ENCODE data around the gene PWWP2B.

The PWWP2B gene

DNA sequence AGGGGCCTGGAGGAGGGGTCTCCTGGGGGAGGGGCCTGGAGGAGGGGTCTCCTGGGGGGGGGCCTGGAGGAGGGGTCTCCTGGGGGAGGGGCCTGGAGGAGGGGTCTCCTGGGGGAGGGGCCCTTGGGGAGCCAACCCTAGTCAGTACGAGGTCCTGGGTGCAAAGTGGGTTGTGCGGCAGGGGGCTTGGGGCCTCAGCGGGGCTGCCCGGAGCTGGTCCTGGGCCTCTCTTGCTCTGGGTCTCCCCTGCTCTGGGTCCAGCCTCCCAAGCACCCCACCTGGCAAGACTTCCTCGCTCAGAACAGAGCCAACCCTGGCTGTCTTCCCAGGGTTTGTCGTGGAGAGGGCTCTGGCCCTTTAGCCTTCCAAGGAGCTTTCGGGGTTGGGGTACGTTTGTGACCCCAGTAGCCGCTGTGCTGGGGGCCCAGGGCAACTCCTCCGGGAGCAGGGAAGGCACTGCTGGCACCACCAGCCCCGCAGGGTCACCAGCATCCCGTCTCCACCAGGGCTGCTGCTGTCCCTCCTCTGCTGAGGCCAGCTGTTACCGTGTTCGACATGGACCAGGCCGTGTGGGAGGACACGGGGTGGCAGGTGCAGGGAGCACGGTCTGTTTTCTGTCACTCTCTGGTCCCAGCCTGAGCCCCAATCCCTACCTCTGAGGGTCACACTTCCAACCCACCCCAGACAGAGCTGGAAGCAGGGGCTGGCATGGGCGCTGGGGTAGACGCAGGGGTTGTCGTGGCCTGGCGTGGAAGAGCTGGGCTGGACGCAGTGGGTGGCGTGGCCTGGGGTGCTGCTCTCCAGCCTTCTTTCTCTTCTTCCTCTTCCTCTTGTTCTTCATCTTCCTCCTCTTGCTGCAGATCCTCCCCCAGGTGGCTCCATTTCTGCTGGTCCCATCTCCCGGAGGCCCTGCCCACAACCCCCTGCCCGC lies 22.8 kb downstream of the PWWP2B start:
- no peak for DNase-seq (ENCODE audit: low read depth)

DNA sequence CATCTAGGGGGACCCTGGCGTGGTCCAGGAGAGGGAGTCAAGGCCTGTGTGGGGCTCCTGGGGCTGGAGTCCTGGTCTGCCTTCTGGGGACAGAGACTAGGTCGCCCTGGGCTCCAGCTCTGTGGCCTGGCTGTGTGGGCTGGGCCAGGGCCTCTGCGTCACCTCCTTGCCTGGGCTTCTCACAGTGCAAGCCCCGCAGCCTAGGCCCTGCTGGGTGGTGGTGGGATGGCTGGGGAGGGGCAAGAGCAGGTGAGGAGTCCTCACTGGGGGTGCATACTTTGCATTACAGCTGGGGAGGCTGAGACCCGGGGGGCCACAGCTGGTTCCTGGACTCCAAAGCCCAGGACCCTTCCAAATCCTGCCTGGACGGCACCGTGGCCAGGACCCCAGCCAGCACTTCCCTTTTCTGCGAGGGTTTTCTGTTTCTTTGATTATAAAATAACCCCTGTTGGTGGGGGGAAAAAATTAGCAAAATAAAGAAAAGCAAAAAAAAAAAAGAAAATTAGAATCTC lies 23.5 kb downstream of the PWWP2B start:
- DNase-seq (ENCODE audit: low read depth) = no peak

DNA sequence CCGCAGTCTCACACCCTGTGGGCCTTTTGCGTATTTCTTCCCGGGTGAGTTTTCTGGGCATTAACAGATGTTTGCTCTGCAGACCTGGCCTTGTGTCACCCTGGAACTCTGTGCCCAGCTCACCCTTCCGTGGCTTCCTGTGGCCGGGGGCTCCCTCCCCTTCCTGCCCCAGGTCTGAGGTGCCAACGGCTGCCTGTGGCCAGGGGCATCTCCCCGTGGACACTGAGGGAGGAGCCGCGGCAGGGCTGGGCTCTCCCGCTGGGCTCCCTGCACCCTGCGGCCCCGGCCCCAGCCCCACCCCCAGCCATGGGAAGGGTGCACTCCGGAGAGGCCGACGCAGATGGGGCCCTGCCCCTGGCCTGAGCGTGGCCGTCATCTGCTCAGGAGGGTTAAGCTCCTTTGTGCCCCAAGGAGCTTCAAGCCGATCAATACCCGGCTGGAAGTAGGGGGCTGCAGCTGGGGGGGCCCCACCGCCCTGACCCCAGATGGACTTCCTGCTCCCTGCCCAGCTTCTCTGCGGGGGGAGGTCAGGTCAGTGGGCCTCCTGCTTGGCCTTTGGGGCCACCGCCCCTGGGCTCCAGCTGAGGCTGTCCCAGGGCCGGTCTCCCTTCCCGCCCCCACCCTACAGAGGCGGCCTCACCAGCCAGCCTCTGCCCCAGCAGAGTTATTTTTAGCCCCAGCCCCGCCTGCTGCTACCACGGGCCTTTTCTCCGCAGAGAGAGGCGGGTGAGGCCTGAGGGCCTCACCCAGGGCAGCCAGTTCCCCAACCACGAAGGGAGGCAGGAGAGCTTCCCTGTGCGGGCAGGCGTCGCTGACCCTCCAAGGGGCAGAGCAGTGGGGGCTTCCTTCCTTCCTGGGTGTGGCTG lies 24.2 kb downstream of the PWWP2B start:
- DNase-seq (ENCODE audit: low read depth) = peak; percentile 40

DNA sequence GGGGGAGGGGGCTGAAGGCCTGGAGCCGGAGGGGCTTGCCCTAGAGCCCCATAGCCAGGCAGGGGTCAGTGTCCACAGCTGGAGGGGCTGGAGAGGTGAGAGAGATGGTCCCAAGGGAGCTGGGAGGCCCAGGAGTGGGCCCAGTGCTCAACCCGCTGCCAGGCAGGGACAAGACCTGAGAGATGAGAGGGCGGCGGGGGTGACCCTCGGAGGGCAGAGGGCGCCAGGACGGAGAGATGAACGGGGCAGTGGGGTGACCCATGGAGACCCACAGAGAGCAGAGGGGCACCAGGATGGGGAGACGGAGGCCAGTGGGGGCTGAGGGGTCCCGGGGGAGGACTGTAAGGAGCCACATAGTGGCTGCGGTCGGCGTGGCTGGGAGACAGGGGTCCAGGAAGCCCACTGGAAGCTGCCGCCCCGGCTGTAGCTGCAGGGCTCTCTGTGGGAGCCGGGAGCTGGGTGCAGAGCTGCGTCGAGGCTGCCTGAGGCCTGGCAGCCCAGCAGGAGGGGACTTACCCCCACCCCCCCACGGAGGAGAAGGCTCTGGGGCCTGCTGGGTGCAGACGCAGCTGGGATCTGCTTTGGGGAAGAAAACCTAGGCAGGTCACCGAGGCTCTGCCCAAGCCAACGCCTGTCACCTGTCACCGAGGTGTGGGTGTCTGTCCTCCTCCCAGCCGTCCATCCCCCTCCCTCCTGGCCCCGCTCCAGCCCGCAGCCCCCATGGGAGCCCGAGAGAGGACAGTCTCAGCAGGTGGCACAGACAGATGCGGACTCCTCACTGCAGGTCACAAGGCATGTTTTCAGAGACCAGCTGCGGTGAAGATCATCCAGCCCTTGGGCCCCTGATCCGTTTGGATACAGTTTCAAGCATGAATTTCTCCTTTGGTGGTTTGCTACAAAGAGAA lies 25.1 kb downstream of the PWWP2B start:
- no peak for DNase-seq (ENCODE audit: low read depth)

DNA sequence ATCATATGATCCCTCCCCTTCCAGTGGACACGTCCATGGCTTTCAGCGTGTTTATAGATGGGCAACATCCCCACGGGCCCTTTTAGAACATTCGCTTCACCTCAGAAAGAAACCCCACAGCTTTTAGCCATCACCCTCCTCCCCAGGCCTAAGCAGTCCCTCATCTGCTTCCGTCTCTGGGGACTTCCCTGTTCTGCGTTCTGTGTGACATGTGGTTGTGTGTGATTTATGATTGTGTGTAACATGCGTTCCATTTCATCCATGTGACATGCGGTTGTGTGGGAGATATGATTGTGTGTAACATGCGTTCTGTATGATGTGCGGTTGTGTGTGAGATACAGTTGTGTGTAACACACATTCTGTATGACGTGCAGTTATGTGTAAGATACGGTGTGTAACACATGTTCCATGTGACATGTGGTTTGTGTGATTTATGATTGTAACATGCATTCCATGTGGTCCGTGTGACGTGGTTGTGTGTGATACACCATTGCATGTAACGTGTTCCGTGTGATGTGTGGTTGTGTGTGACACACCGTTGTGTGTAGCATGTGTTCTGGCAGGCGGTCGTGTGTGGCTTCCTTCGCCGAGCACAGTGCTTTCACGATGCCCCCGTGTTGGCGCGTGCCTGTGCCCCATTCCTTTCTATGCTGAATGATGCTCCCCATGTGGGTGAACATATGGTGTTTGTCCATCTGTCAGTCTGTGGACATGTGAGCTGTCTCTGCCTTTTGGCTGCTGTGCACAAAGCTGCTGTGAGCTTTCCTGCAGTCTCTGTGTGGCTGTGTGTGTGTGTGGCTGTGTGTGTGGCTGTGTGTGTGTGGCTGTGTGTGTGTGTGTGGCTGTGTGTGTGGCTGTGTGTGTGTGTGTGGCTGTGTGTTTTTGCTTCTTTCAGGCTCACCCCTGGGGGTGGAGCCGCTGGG lies 26.2 kb downstream of the PWWP2B start:
- DNase-seq (ENCODE audit: low read depth) = no peak

DNA sequence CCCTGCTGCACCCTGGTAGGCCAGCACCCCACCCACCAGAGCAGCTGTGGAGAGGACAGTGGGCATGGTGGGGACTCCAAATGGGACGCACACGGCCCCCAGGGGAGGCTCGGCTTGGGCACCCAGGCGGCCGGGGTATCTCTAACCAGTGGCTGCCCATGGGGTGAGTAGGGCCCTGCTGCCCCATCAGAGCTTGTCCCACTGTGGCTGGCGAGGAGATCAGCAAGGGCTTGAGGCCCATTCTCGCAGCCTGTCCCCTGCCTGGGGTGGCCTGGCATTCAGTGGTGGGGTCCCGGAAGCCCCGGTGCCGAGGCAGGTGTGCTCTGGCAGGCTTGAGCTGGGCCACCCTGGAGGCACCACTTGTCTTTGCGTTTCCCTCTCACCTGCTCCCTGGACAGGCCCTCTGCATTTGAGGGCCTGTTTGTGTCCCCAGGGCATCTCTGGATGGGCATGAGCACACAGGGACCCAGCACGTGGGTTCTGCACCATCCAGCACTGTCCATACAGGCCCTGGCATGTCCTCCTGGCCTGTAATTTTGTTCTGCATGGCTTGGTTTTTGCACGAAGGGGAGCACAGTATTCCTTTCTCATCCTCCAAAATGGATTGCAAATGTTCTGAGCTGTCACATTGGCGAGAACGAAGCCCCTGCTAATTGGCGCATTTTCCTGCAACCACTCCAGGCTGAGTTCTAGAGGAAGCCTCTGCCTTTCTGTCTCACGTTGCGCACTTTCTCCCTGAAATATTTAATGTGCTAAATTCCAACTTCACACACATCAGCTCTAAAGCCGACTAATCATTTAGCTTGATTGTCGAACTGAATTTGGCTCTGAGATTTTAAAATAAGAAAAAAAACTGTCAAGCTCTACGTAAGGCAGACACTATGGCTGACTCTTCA lies 27.2 kb downstream of the PWWP2B start:
- DNase-seq (ENCODE audit: low read depth) = no peak

DNA sequence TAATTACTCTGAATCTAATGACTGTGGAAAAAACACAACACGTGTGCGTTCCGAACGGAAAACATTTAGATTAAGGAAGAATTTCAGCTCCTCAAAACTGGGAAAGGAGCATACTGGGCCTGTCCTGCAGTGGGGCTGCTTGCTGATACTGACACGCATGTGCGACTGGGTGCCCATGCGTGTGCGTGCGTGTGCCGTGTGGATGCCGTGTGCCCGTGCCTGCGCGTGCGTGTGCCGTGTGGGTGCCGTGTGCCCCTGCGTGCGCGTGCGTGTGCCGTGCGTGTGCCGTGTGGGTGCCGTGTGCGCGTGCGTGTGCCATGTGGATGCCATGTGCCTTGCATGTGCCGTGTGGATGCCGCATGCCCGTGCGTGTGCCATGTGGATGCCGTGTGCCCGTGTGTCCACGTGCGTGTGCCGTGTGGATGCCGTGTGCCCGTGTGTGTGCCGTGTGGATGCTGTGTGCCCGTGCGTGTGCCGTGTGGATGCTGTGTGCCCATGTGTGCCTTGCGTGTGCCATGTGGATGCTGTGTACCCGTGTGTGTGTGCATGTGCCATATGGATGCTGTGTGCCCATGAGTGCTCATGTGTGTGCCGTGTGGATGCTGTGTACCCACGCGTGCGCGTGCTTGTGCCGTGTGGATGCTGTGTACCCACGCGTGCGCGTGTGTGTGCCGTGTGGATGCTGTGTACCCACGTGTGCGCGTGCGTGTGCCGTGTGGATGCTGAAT lies 28.2 kb downstream of the PWWP2B start:
- no peak for DNase-seq (ENCODE audit: low read depth)

DNA sequence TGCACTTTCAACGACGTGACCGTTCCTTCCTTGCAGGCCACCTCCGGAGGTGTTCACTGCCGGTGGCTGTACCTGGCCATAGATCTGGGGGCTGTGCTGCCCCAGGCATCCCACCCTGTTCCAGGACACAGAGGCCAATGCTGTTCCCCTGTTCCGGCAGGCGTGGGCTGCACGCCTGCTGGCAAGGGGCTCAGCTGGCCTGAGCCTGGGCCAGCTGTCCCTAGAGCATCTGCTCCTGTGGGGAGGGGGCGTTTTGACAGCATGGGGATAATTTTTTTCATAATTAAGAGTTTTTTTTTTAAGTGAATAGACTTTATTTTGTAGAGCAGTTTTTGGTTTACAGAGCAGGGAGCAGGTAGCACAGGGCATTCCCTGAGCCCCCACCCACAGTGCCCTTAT lies 28.8 kb downstream of the PWWP2B start:
- DNase-seq (ENCODE audit: low read depth) = no peak

DNA sequence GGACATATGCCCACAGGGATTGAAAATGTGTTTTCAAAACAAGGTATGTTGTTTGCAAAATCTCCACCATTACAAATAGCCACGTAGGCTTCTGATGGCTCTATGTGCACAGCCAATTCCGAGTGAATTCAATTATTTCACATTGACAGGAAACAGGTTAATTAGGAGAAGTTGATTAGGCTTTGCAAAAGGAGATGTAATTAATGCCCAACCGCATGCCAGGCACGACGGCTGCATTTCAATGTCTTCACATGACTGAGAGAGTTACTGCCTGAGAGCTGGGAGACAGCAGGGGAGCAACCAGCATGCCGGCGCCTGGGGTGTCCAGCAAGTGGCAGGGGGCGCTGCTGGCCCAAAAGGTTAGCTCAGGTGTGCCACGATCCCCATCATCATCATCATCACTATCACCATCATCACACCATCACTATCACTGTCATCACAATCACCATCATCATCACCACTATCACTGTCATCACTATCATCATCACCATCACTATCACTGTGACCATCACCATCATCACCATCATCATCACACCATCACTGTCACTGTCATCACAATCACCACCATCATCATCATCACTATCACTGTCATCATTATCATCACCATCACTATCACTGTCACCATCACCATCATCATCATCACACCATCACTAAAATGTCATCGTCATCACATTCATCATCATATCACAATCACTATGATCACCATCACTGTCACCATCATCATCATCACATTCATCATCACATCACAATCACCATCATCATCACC lies 30.2 kb downstream of the PWWP2B start:
- DNase-seq (ENCODE audit: low read depth) = no peak

DNA sequence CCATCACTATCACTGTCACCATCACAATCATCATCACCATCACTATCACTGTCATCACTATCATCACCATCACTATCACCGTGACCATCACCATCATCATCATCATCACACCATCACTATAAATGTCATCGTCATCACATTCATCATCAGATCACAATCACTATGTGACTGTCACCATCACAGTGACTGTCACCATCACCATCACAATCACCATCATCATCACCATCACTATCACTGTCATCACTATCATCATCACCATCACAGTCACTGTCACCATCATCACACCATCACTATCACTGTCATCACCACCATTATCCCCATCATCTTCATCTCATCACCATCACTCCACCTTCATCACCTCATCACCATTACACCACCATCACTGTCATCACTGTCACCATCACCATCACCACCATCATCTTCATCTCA lies 31.0 kb downstream of the PWWP2B start:
- DNase-seq (ENCODE audit: low read depth) = no peak

DNA sequence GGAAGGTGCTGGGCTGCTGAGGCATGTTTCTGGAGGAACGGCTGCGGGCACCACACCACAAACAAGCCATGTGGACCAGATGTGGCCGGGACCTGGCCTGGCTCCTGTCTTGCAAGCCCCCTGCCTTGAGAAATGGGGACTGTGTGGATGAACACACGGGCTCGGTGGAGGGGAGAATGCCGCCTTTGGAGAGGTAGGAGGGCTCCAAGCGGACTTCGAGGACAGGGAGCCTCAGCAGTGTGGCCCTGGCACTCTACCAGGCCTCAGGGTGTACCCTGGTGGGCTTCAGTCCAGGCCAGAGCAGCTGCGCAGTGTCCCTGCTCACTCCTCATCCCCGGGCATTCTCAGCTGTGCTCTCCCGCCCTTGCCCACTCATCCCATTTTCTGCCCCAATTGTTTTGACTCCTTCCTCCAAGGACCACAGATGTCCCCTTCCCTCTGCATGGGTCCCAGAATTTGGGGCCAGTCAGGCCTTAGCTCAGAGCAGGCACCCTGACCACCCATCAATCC lies 31.5 kb downstream of the PWWP2B start:
- no peak for DNase-seq (ENCODE audit: low read depth)

DNA sequence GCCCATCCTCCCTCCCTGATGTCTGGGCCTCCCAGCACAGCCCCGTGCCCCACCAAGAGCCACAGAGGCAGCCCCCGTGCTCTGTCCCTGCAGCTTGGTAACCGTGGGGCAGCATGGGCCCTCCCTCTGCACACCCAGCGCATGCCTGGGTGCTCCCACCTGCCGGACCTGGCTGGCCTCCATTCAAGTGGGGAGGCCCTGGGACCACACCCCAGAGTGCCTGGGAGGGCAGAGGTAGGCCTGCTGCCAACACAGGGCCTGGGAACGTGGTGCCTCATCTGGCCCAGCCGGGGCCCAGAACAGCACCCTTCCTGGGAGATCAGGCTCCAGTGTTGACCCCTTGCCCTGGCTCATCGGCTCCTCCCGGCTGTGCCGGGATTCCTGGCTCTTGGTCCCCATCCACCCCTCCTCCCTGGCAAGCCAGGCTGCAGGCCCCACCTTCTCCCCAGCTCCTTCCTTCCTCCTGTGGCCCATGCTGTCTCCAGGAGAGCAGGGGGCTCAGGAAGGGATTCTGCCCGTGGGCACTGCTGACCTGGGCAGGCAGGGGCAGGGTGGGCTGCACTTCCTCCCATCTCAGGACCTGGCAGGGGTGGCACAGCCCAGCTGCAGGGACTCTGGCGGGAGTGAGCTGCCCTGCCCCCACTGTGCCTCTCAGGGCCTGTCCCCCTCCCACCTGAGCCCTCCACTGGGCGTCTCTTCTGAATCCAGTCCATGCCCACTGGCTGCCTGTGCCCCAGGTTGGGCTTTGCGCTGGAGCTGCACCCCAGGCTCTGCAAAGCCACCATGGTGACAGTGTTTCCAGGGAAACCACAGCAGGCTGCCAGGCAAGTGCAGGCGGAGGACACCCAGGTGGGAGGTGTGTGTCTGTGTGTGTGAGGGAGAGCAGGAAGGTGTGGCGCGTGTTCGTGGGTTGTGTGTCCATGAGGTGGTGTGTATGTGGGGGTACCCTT lies 32.6 kb downstream of the PWWP2B start:
- DNase-seq (ENCODE audit: low read depth) = no peak

DNA sequence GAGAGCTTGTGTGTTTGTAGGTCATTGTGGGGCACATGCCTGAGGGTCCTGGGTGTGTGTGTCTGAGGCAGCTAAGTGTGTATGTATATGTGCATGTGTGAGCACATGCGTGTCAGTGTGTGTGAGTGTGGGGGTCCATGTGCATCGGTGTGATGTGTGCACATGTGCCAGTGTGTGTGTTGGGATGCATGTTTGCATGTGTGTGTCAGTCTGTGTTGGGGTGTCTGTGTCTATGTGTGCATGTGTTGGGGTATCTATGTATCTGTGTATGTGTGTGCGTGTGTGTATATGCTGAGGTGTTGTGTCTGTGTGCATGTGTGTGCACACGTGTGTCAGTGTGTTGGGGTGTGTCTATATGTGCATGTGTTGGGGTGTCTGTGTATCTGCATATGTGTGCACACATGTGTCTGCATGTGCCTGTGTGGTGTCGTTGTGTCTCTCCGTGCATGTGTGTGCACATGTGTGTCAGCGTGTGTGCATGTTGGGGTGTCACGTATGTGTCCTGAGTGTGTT lies 33.3 kb downstream of the PWWP2B start:
- DNase-seq (ENCODE audit: low read depth) = no peak

DNA sequence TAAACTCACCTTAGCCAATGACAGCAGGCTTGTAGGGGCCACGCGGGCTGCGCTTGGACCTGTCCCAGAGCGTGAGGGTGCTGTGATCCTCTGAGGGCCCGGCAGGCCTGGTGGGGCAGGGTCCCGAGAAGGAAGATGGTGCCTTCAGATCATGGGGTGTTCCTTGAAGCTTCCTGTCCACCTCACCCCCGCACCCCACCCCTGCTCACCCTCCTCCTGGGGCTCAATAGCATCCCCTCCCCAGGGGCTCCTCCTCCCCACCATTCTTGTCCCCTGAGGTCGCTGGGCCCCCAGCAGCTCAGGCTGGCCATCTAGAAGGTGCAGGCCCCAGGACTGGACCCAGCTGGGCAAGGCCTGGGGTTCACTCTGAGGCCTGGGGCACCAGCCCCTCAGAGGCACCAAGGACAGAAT lies 33.9 kb downstream of the PWWP2B start:
- DNase-seq (ENCODE audit: low read depth) = no peak

DNA sequence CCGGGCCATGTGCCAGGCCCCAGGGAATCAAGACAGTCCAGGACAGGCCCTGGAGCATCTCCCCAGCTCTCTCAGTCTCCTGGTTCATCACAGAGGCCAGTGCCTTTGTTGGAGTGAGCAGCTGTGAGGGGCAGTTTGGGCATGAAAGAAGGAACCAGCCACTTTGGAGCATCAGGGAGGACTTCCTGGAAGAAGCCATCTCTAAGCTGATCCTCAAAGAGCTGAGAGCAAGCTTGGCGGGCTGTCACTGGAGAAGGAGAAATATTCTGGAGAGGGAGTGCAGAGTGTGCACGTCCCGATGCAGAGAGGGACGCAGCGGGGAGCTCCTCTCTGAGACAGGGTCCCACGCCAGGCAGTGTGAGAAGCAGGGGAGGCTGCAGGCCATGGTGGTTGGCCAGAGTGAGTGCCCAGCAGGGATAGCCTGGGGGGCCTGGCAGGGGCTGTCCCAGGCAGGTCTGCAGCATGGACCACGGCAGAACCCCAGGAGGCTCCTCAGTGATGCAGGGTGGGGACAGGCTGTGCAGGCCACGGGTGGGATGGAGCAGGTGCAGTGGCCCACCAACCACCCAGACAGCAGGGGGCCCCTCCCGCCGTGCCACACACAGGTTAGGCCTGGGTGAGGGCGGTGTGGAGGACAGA lies 34.7 kb downstream of the PWWP2B start:
- DNase-seq (ENCODE audit: low read depth) = no peak

DNA sequence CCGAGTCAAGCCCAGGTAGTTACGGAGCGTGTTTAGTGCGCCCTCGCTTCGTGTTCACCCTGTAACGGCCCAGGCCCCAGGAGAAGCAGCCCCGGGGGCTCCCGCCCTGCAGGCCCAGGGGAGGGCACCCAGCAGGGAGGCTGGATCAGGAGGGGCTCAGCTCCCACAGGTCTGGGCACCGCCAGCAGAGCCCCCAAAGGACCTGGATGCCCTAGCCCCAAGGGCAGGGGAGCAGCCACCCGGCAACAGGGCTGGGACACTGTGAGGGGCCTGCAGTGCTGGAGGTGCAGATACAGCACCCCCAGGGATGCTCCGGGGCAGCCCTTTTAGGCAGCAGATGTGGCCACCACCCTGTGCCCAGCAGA lies 35.2 kb downstream of the PWWP2B start:
- no peak for DNase-seq (ENCODE audit: low read depth)
